SU-DHL-6 (cell line): ENCODE results near the gene PVALEF.

Source experiments
- H2AFZ ChIP-seq: fragments of 200-600 bp; sonication (generic); 2 replicates; pipeline ENCODE4 v1.6.1; 2014; ENCODE audit warnings: low read depth, mild to moderate bottlenecking, moderate library complexity, mixed read lengths, antibody characterized with exemption, low read length; ENCODE audit not compliant: severe bottlenecking
- H3F3A ChIP-seq: fragments of 200-600 bp; shearing (Covaris generic); 2 replicates; pipeline ENCODE4 v1.6.0; 2016; ENCODE audit warnings: antibody characterized with exemption, mild to moderate bottlenecking; ENCODE audit not compliant: insufficient read depth
- H3K27ac ChIP-seq: fragments of 200-600 bp; sonication (generic); 2 replicates; pipeline ENCODE4 v1.5.1; 2016; ENCODE audit warnings: low read depth, mild to moderate bottlenecking, low read length, moderate library complexity, mixed read lengths
- H3K27me3 ChIP-seq: fragments of 200-600 bp; sonication (generic), shearing (Covaris generic); 2 replicates; pipeline ENCODE4 v1.6.0; 2014; ENCODE audit warnings: mild to moderate bottlenecking, low read length
- H3K36me3 ChIP-seq: fragments of 200-600 bp; sonication (generic); 2 replicates; pipeline ENCODE4 v1.6.1; 2014; ENCODE audit warnings: mild to moderate bottlenecking, low read length, mixed read lengths
- H3K4me2 ChIP-seq: fragments of 300-600, 200-600 bp; shearing (Covaris generic), sonication (generic); 2 replicates; pipeline ENCODE4 v1.6.0; 2014; ENCODE audit warnings: low read length, low read depth, mild to moderate bottlenecking; ENCODE audit not compliant: poor library complexity, severe bottlenecking
- H3K4me3 ChIP-seq: fragments of 200-600 bp; sonication (generic); 2 replicates; pipeline ENCODE4 v1.5.1; 2014; ENCODE audit warnings: antibody characterized with exemption, low read length, mild to moderate bottlenecking, mixed read lengths; ENCODE audit not compliant: insufficient read depth, poor library complexity, severe bottlenecking
- H3K79me2 ChIP-seq: fragments of 200-600 bp; sonication (generic); 2 replicates; pipeline ENCODE4 v1.6.1; 2014; ENCODE audit warnings: mild to moderate bottlenecking, low read length, moderate library complexity; ENCODE audit not compliant: insufficient read depth
- H3K9ac ChIP-seq: fragments of 200-600 bp; sonication (generic); 2 replicates; pipeline ENCODE4 v1.7.0; 2014; ENCODE audit warnings: mild to moderate bottlenecking, low read length
- H3K9me2 ChIP-seq: fragments of 200-600 bp; sonication (generic); replicated peaks from 2 replicates; pipeline ENCODE4 v1.6.1; 2014; ENCODE audit warnings: low read length; ENCODE audit not compliant: insufficient read depth
- H3K9me3 ChIP-seq: fragments of 200-600 bp; sonication (generic); 2 replicates; pipeline ENCODE4 v1.6.1; 2014; ENCODE audit warnings: low read length, mixed read lengths; ENCODE audit not compliant: insufficient read depth
- H4K20me1 ChIP-seq: fragments of 200-600 bp; sonication (generic); 2 replicates; pipeline ENCODE4 v1.6.1; 2014; ENCODE audit warnings: low read depth, mild to moderate bottlenecking, antibody characterized with exemption, low read length, moderate library complexity, mixed read lengths
- CTCF ChIP-seq: fragments of 200-600 bp; sonication (generic); IDR thresholded peaks from one replicate; pipeline ENCODE4 v1.5.1; 2017; ENCODE audit warnings: antibody characterized with exemption, mild to moderate bottlenecking, low read length, moderate library complexity; ENCODE audit not compliant: insufficient read depth, poor library complexity, severe bottlenecking
- EZH2phosphoT487 ChIP-seq: fragments of 200-600 bp; sonication (generic), shearing (Covaris generic); conservative IDR thresholded peaks from 2 replicates; pipeline ENCODE4 v1.6.1; 2018; ENCODE audit warnings: mild to moderate bottlenecking, antibody characterized with exemption, low read length, moderate library complexity, mixed read lengths

PVALEF gene

GRCh38 chr17:81204578-81204977, 39.3 kb downstream of the PVALEF start:
- H3F3A ChIP-seq, result no peaks in the 10 kb centered on the region
- H3K27ac ChIP-seq, result no peak overlapping the region
- no peak overlapping the region for H2AFZ ChIP-seq
- H3K36me3 ChIP-seq, result no peaks in the 10 kb centered on the region
- H3K79me2 ChIP-seq, result no peaks in the 10 kb centered on the region
- H3K4me2 ChIP-seq, result no peak overlapping the region
- H3K9ac ChIP-seq, result no peak overlapping the region
- no peak overlapping the region for H3K4me3 ChIP-seq
- no peaks in the 10 kb centered on the region for H3K9me2 ChIP-seq
- no peaks in the 10 kb centered on the region for H3K9me3 ChIP-seq
- no peaks in the 10 kb centered on the region for H3K27me3 ChIP-seq
- no peak for TF ChIP-seq EZH2phosphoT487
- TF ChIP-seq CTCF, result no peak
- H4K20me1 ChIP-seq, result no peaks in the 10 kb centered on the region

- no peaks in the 10 kb centered on the region for H3K27me3 ChIP-seq
Measured at GRCh38 chr17:81206166-81206565, 40.9 kb downstream of the PVALEF start.

GRCh38 chr17:81206657-81207056, 41.4 kb downstream of the PVALEF start:
- Histone ChIP-seq H3K79me2 (no peaks in the 10 kb centered on the region), H3K4me2 (no peak overlapping the region), H3K27ac (no peak overlapping the region), H2AFZ (no peak overlapping the region), H3F3A (no peaks in the 10 kb centered on the region), H4K20me1 (no peaks in the 10 kb centered on the region), H3K36me3 (no peaks in the 10 kb centered on the region), H3K27me3 (no peaks in the 10 kb centered on the region), H3K4me3 (no peak overlapping the region), H3K9ac (no peak overlapping the region), H3K9me3 (no peaks in the 10 kb centered on the region), H3K9me2 (no peaks in the 10 kb centered on the region)
- no peak for TF ChIP-seq EZH2phosphoT487
- TF ChIP-seq CTCF, result no peak

More at GRCh38 chr17:81206166-81206565, 40.9 kb downstream of the PVALEF start:
- no peak overlapping the region for H3K4me3 ChIP-seq
- H4K20me1 ChIP-seq, result no peaks in the 10 kb centered on the region
- H3K9me3 ChIP-seq, result no peaks in the 10 kb centered on the region
- H3K9ac ChIP-seq, result no peak overlapping the region
- H3K27ac ChIP-seq, result no peak overlapping the region
- H3K79me2 ChIP-seq, result no peaks in the 10 kb centered on the region
- no peak overlapping the region for H3K4me2 ChIP-seq
- no peaks in the 10 kb centered on the region for H3K9me2 ChIP-seq
- no peak for TF ChIP-seq CTCF
- no peak for TF ChIP-seq EZH2phosphoT487
- H3F3A ChIP-seq, result no peaks in the 10 kb centered on the region
- no peaks in the 10 kb centered on the region for H3K36me3 ChIP-seq
- H2AFZ ChIP-seq, result no peak overlapping the region
